Hair follicle dermal papilla cell (primary cell): Measurements from ENCODE around the gene HBQ1. TPM values are rescaled to one million over a fixed set of nuclear protein-coding genes. Genes with fewer than 3 reads are reported as not detected.

Experiments used
- small RNA-seq: library from RNA; depleted of rRNA; stranded (forward); fragments of <200 nt; gene quantifications from one replicate; pipeline ENCODE3, GENCODE V24; 2012
- total RNA-seq: library from RNA; depleted of rRNA; stranded (reverse); fragments of >200 nt; gene quantifications from 2 replicates; pipeline ENCODE4 v1.2.3, GENCODE V29; 2012

Gene HBQ1
- not detected in 2 replicates for total RNA-seq

GRCh38 chr16:180101-180675, at the start of gene HBQ1:
TSS of gene HBQ1 (plus strand) at chr16:180459. CDS start at chr16:180487, 28 bp downstream.

GRCh38 chr16:152141-153128, 27.8 kb upstream of the HBQ1 start, which contains the start of gene HBZ:
TSS of gene HBZ (plus strand) at chr16:152644. CDS start at chr16:152910, 266 bp downstream.

GRCh38 chr16:165539-166374, 14.5 kb upstream of the HBQ1 start, which contains the start of gene HBM:
TSS of gene HBM (plus strand) at chr16:165978. CDS start at chr16:165998, 20 bp downstream.

GRCh38 chr16:172374-172941, 7.8 kb upstream of the HBQ1 start, which contains the start of gene HBA2:
TSS of gene HBA2 (plus strand) at chr16:172876. CDS start at chr16:172913, 37 bp downstream.

GRCh38 chr16:176477-177382, 3.5 kb upstream of the HBQ1 start, which contains the start of gene HBA1:
TSS of gene HBA1 (plus strand) at chr16:176680. CDS start at chr16:176717, 37 bp downstream.

GRCh38 chr16:228852-229730, 48.8 kb downstream of the HBQ1 start, which contains the start of gene LUC7L:
TSS of gene LUC7L (minus strand) at chr16:229449. CDS start at chr16:229339, 110 bp downstream.

Small RNA genes lying within 50 kb of the gene (small RNA-seq; reads per million reads assigned to genes)
- gene RF00019, result not detected

Other genes with a start within 250 kb of the HBQ1 start
- 0.97 and 1.1 TPM in 2 replicates for gene POLR3K, start 126.9 kb upstream of the HBQ1 start, total RNA-seq
- 9.0 and 9.6 TPM in 2 replicates for gene SNRNP25, start 126.6 kb upstream of the HBQ1 start, total RNA-seq
- gene RHBDF1, start 107.8 kb upstream of the HBQ1 start, total RNA-seq, result 42.4 and 44.0 TPM in 2 replicates
- gene MPG, start 102.2 kb upstream of the HBQ1 start, total RNA-seq, result 133 and 153 TPM in 2 replicates
- 10.0 and 14.8 TPM in 2 replicates for gene NPRL3, start 41.8 kb upstream of the HBQ1 start, total RNA-seq
- not detected in 2 replicates for gene HBZ, start 27.8 kb upstream of the HBQ1 start, total RNA-seq
- not detected in 2 replicates for gene HBM, start 14.5 kb upstream of the HBQ1 start, total RNA-seq
- gene HBA2, start 7.6 kb upstream of the HBQ1 start, total RNA-seq, result not detected in 2 replicates
- not detected in 2 replicates for gene HBA1, start 3.8 kb upstream of the HBQ1 start, total RNA-seq
- gene LUC7L, start 49.0 kb downstream of the HBQ1 start, total RNA-seq, result 30.8 and 40.6 TPM in 2 replicates
- 84.5 and 89.4 TPM in 2 replicates for gene FAM234A, start 54.4 kb downstream of the HBQ1 start, total RNA-seq
- 2.2 and 3.2 TPM in 2 replicates for gene RGS11, start 95.5 kb downstream of the HBQ1 start, total RNA-seq
- not detected in 2 replicates for gene ARHGDIG, start 100.1 kb downstream of the HBQ1 start, total RNA-seq
- gene PDIA2, start 102.7 kb downstream of the HBQ1 start, total RNA-seq, result not detected in 2 replicates
- gene AXIN1, start 172.3 kb downstream of the HBQ1 start, total RNA-seq, result 20.0 and 28.6 TPM in 2 replicates
- gene MRPL28, start 190.1 kb downstream of the HBQ1 start, total RNA-seq, result 54.7 and 57.2 TPM in 2 replicates
- gene PGAP6, start 201.5 kb downstream of the HBQ1 start, total RNA-seq, result 46.3 and 54.8 TPM in 2 replicates
- 122 and 127 TPM in 2 replicates for gene NME4, start 216.7 kb downstream of the HBQ1 start, total RNA-seq
- 25.0 and 25.2 TPM in 2 replicates for gene DECR2, start 221.4 kb downstream of the HBQ1 start, total RNA-seq
- gene RAB11FIP3, start 245.2 kb downstream of the HBQ1 start, total RNA-seq, result 21.6 and 24.3 TPM in 2 replicates